ENCODE results near the gene CEP57L1. TPM values are rescaled to one million over a fixed set of nuclear protein-coding genes. Genes with fewer than 3 reads are reported as not detected.
A peak's percentile ranks its signal among the peaks of the same experiment; 100 is the strongest.
"Not testable (repeated sequence)": the region's sequence is repeated elsewhere in the genome, so short reads cannot be mapped to it uniquely, and the experiment has no call there.

Gene CEP57L1
- polyA plus RNA-seq, 3 donors = 18.6 to 24.7 (median 19.6) TPM

DNA sequence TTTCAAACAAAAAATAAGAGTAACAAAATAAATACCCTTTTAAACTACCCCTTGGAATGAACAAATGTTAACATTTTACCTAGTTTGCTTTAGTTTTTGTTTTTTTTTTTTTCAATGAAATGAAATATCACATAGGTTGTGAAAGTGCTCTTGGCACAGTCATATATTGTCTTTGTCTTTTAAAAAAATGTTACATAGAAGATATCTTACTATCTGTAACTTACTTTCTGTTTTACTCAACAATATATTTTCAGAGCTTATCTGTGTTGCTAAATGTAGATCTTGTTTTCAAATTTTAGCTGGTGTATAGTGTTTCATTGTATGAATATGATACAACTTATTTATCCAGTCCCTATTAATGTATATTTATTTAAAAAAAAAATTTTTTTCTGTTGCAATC lies 8.6 kb downstream of the CEP57L1 start:
- no peak for DNase-seq

DNA sequence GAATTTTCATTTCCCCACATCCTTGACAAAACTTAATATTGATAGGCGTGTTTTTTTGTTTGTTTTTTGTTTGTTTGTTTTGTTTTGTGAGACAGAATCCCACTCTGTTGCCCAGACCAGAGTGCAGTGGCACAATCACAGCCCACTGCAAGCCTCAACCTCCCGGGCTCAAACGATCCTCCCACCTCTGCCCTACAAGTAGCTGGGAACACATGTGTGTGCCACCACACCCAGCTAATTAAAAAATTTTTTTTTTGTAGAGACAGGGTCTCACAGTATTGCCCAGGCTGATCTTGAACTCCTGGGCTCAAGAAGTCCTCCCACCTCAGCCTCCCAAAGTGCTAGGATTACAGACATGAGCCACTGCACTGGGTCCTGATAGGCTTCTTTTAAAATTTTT lies 9.2 kb downstream of the CEP57L1 start:
- DNase-seq = no peak

GRCh38 chr6:109105681-109106080 lies 10.4 kb downstream of the CEP57L1 start:
- no peak for DNase-seq

DNA sequence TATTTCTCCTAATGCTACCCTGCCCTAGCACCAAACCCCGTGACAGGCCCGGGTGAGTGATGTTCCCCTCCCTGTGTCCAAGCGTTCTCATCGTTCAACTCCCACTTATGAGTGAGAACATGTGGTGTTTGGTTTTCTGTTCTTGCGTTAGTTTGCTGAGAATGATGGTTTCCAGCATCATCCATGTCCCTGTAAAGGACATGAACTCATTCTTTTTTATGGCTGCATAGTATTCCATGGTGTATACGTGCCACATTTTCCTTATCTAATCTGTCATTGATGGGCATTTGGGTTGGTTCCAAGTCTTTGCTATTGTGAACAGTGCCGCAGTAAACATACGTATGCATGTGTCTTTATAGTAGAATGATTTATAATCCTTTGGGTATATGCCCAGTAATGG lies 14.4 kb downstream of the CEP57L1 start:
- DNase-seq = not testable (repeated sequence)

DNA sequence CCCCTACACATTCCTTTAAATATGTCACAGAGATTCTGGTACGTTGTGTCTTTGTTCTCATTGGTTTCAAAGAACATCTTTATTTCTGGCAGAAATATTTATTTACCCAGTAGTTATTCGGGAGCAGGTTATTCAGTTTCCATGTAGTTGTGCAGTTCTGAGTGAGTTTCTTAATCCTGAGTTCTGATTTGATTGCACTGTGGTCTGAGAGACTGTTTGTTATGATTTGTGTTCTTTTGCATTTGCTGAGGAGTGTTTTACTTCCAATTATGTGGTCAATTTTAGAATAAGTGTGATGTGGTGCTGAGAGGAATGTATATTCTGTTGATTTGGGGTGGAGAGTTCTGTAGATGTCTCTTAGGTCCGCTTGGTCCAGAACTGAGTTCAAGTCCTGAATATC lies 17.4 kb downstream of the CEP57L1 start:
- DNase-seq = not testable (repeated sequence)

DNA sequence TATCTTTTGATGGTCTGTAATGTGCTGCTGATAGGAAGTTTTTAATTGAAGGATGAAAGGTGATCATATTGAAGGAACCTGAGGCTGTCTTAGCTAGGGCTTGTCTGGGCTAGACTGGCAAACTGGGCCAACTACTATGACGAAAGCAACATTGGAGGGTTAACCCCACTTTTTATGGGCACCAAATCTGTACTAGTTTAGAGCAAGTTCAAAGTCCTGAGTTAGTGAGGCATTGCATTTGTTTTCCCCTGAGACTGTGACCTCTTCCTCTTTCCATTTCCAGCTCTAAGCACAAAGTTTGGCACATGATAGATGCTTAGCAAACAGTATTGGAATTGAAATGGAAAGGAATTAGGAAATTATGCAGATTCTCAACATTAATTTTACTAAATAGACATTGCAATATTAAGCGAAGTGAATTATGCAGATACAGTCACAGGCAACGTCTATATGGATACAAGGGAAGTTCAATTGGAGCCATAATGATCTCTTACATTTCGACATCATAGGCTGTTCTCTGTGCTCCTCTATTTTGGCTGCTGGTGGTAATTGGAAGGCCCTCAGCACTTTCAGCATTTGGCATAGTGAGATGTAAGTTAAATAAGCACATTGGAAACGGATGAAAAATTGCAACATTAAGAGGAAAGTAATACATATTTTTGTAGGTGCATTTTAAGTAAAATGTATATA lies 22.2 kb downstream of the CEP57L1 start:
- no peak for DNase-seq

- no peak for DNase-seq
Measured at GRCh38 chr6:109118337-109118736, 23.0 kb downstream of the CEP57L1 start.

DNA sequence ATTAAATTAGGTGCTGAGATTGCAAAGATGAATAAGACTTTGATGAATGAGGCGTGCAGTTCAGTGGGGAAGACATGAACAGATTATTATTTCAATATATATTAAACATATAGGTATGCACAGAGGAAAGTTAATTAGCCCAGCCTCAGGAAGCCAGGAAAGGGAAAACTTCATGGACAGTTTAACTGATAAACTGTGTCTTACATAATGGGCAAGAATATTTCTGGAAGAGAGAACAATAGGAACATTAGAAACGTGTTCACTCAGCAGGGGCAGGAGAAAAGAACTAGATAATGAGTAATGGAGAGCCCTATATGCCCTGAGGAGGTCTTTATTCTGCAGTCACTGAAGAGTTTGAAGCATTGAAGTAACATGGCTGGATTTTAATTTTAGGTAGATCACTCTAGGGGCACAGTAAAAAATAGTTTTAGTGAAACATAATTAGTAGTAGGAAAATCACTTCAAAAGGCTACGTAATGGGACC lies 23.6 kb downstream of the CEP57L1 start:
- DNase-seq = no peak

DNA sequence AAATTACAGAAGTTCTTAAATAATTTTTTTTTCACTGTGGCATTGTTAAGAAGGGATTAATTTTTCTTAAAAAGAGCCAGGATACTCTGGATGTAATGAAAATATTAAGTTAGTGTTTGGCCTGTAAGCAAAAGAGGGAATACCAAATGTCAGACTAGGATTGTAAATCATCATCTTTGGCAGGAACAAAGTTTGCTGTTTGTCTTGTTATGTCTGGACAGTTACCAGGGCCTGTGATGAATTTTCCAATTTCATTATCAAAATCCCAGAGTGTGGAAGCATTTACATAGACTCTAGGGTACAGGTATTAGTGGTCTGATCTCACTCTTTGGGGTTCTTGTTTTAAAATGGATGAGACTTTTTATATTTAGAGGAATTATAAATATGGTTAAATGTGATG lies 26.1 kb downstream of the CEP57L1 start:
- no peak for DNase-seq

DNA sequence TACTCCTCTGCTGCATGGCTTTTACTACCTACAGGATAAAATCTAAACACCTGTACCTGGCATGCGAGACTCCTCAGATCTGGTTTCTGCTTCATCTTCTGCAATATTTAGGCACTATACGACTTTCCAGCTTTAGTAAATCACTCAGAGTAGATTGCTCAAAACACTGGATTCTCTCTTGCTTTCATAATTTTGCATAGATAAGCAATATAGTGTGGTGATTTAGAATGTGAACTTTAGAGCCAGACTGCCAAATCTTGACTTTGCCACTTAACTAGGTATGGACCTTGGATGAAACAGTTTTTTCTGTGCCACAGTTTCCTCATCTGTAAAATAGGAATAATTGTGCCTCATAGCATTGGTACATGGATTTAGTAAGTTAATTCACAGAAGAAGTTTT lies 28.9 kb downstream of the CEP57L1 start:
- DNase-seq = no peak

GRCh38 chr6:109125504-109125903 lies 30.2 kb downstream of the CEP57L1 start:
- no peak for DNase-seq

DNA sequence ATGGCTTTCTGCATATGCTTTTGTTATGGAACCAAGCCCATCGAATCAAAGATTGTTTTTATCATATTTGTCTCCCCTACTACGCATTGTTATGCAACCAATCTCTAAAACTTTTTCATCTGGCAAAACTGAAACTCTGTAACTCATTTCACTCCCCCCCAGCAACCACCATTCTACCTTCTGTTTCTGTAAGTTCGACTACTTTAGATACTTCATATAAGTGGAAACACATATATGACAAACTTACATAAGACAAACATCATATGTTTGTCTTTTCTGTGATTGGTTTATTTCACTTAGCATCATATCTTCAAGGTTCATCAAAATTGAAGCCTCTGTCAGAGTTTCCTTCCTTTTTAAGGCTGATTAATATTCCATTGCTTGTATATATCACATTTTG lies 34.8 kb downstream of the CEP57L1 start:
- DNase-seq = no peak

DNA sequence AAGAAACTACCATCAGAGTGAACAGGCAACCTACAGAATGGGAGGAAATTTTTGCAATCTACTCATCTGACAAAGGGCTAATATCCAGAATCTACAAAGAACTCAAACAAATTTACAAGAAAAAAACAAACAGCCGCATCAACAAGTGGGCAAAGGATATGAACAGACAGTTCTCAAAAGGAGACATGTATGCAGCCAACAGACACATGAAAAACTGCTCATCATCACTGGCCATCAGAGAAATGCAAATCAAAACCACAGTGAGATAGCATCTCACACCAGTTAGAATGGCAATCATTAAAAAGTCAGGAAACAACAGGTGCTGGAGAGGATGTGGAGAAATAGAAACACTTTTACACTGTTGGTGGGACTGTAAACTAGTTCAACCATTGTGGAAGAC lies 40.3 kb downstream of the CEP57L1 start:
- not testable (repeated sequence) for DNase-seq

GRCh38 chr6:109136039-109136438 lies 40.7 kb downstream of the CEP57L1 start:
- not testable (repeated sequence) for DNase-seq

DNA sequence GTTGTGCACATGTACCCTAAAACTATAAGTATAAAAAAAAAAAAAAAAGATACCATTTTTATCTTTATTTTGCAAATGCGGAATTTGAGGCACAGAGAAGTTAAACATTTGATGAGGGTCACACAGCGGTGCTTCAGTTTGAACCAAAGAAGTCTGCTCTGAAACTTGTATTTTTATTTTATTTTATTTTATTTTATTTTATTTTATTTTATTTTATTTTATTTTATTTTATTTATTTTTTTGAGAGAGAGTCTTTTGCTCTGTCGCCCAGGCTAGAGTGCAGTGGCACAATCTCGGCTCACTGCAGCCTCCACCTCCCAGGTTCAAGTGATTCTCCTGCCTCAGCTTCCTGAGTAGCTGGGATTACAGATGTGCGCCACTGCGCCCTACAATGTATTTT lies 41.2 kb downstream of the CEP57L1 start:
- not testable (repeated sequence) for DNase-seq

DNA sequence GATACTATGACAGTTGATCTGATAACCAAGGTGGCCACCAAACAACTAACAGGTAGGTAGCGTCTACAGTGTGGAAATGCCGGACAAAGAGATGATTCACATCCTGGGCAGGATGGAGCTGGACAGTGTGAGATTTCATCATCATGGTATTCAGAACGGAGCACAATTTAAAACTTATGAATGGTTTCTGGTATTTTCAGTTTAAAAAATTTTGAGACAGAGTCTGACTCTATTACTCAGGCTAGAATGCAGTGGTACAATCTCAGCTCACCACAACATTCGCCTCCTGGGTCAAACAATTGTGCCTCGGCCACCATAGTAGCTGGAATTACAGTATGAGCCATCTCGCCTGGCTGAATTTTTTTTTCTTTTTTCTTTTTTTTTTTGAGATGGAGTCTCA lies 43.8 kb downstream of the CEP57L1 start:
- DNase-seq = no peak

GRCh38 chr6:109142067-109142466 lies 46.8 kb downstream of the CEP57L1 start:
- DNase-seq = not testable (repeated sequence)

DNA sequence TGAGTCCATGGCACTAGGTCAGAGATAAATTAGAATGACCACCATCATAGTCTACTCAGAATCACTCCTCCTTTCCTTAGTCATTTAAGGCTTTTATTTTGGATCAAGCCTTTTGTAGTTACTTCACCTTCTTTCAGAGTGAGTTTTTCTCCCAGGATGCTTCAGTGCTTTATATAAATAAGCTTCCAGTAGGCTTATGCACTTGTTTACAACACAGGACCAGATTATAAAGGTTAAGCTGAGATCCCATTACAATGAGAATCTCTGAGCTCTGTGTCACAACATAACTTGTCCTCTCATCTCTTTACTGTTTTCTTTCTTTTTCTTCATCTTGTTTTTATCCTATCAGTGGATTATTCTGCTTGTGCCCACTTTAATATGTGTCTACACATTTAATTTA lies 47.9 kb downstream of the CEP57L1 start:
- DNase-seq = no peak

DNA sequence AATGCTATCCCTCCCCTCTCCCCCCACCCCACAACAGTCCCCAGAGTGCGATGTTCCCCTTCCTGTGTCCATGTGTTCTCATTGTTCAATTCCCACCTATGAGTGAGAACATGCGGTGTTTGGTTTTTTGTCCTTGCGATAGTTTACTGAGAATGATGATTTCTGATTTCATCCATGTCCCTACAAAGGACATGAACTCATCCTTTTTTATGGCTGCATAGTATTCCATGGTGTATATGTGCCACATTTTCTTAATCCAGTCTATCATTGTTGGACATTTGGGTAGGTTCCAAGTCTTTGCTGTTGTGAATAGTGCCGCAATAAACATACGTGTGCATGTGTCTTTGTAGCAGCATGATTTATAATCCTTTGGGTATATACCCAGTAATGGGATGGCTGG lies 52.9 kb downstream of the CEP57L1 start:
- not testable (repeated sequence) for DNase-seq

DNA sequence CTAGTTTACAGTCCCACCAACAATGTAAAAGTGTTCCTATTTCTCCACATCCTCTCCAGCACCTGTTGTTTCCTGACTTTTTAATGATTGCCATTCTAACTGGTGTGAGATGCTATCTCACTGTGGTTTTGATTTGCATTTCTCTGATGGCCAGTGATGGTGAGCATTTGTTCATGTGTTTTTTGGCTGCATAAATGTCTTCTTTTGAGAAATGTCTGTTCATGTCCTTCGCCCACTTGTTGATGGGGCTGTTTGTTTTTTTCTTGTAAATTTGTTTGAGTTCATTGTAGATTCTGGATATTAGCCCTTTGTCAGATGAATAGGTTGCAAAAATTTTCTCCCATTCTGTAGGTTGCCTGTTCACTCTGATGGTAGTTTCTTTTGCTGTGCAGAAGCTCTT lies 53.4 kb downstream of the CEP57L1 start:
- DNase-seq = not testable (repeated sequence)

GRCh38 chr6:109153752-109154151 lies 58.4 kb downstream of the CEP57L1 start:
- DNase-seq = no peak

- no peak for DNase-seq
Measured at GRCh38 chr6:109164331-109164730, 69.0 kb downstream of the CEP57L1 start.

DNA sequence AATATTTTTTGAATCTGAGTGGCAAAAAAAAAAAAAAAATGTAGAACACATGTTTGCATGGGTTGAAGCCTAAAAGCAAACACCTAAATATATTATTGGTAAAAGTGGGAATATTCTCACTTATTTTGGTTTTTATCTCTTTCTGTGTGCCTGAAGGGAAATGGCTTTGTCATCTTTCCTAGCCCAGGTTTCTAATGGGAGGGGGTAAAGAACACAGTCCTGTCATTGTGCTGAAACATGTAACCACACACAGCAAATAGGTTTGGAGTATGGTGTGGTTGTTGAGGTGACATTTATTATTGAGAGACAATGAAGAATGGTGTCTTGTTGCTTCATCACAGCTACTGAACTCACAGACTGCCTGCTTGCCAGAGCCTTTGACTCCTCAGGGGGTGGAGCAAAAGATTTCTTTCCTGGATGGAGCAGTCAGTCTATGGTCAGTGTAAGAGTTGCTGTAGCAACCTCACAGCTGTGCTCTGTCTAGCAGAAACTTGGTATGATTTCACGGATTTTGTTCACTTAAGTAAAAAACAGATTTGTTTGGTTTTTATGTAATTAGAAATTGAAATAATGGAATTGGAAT lies 70.2 kb downstream of the CEP57L1 start:
- peak; percentile 54 for DNase-seq

GRCh38 chr6:109166673-109167072 lies 71.4 kb downstream of the CEP57L1 start:
- no peak for DNase-seq

Data from renal pelvis (tissue), 4 donors.